22Rv1 (cell line): ENCODE results near the gene GAGE12J.

Source experiments
- CTCF ChIP-seq: fragments of 450-650 bp; IDR thresholded peaks from 2 replicates; pipeline ENCODE4 v1.5.1; 2017; ENCODE audit warnings: mild to moderate bottlenecking
- ZFX ChIP-seq: fragments of 450-650 bp; IDR thresholded peaks from 2 replicates; pipeline ENCODE4 v1.6.1; 2017; ENCODE audit warnings: antibody characterized with exemption, borderline replicate concordance

GRCh38 chrX:49290215-49290614 is 31.6 kb upstream of the GAGE12J start:
- no peak for TF ChIP-seq CTCF
- TF ChIP-seq ZFX = no peak
